Hematopoietic multipotent progenitor cell treated with erythropoietin and hydrocortisone succinate and interleukin-3 and kit ligand, for 8 days (in vitro differentiated cells): ENCODE measurements around the gene IQCH.
"Not testable (repeated sequence)": the region's sequence is repeated elsewhere in the genome, so short reads cannot be mapped to it uniquely, and the experiment has no call there.

Source experiments
- DNase-seq: peaks from one replicate; pipeline ENCODE4 v3.0.0-alpha.2; 2015

Gene IQCH

DNA sequence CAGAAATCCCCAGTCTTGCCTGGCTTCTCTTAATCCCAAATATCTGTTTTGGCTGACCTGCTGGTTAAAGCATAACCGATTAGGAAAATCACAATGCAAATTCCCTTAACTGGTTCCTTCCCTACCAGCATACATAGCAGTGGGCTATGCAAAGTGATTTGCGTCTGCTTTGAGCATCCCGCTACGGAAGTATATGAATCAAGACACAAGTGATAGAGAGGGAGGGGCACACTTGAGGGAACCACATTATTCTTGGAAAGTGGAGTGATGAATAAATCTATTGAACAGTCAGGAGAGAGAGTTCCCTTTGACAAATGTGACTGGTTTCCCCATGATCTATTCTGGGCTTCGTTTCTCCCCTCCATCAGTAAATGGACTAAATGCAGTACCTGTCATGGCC, 146.8 kb downstream of the IQCH start:
- DNase-seq, result no peak

DNA sequence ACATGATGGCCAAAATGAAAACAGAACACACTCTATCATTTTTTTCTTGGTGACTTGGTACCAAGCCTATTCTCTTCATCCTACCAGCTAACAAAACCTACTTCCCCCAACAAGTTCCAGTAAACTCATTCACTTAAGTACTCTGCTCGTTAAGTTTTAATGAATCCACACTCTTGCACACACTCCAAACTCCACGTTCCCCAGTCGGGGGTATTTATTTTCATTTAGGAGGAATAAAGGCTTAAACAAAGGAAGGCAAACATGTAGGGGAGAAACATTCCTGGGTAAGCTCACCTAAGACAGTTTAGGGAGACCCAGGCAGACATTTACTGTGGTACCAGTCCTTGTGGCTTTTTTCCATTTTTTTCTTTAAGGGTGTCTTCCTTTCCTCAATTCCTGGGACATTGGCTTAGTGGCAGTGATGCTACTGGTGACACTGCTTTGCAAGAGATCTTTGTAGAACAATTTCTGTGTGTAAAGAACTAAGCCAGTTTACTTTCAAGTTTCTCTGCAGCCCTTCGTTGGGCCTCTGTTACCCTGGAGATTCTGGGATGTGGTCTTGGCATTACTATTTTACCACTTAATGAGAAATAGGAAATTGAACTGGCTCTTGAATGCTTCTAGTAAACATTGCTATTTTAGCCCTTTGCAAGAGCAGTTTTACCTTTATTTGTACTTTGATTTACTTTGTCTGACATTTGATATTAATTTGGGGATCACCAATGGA, 149.0 kb downstream of the IQCH start:
- DNase-seq, result no peak

DNA sequence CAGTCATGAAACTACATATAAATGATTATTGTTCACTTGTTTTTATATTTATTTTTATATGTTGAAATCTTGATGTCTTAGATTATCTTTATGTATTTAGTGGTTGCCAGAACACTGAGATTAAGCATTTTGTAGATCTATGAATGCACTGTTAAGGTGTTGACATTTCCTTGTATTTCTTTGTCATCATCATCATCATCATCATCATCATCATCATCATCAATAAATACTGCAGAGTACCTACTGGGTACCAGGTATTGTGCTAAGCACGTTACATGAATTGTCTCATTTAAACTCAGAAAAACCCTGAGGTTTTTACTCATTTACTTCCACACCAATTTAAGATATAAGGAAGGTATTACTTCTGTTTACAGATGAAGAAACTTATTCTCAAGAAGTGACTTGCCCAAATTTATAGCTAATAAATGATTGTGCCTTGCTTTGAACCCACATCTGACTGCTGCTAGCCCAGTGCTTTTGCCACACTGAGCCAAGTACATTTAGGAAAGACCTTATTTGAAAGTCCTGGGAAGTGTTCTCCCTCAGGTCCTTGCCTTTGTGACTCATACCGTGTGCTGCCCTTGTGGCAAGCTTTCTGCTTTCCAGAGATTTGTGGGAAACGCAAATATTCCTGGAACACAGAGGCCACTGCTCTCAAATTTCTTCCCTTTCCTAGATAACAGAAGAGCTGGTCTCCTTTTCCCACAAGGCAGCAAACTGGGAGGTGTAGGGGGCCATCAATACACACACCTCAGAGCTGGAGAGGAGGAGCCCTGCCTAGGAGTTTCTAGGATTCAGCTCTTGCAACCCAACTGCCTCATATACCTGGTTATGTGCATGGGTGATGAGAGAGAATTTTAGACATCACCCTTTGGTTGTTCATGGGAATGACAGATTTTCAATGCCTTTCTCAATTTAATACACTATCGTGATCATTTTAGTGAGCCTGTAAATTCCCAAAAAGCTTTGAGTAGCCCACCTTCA, 150.9 kb downstream of the IQCH start:
- DNase-seq, result no peak

DNA sequence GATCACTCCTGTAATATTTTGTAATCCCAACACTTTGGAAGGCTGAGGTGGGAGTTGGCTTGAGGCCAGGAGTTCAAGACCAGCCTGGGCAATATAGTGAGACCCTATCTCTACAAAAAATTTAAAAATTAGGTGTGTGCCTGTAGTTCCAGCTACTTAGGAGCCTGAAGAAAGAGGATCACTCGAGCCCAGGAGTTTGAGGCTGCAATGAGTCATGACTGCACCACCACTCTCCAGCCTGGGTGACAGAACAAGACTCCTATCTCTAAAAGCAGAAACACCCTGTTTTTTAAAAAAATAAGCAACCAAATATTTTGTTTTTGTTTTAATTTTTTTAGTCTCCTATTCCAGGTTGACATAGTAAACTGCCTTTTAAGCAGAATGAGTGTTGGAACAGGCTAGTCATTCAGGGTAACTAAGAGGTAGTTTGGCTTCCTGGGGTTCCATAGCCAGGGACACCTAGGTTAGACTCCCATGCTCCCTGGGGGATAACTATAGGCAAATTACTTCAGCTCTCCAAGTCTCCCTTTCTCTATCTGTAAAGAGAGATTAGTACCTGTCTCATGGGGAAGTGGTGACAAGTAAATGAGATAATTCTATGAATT, 151.8 kb downstream of the IQCH start:
- no peak for DNase-seq

DNA sequence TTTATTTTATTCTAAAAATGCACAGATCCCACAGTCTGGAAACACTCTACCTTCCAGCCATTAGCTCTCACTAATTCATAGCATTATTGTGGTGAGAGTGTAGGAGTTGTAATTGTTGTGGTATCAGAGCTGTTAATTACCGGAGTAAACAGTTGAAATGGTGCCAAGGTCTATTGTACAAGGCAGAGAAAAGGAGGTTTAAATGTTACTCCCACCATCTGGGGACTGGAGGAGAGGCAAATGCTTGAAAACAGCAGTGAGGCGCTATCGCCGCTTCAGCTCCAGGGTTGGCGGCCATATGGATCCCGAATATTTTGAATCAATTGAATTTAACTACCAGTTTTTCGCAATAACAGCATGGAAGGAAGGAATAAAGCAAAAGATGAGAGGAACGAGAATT, 153.2 kb downstream of the IQCH start:
- no peak for DNase-seq

DNA sequence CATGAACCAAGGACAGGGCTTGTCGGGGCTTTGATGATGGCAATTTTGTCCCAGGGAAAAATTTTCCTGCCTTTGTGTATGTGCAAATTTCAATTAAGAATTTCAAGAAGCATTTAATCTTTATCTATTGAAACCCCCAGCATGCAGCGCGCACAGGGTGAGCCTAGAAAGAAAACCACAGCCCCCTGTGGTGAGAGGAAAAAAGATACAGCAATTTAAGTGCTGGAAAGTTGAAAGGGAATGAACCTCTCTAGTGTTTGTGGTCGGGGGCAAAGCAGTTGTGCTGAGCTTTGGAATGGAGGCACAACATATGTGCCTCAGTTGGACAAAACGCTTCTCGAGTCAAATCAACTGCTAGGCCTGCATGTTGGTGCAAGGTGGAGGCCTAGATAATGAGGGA, 154.6 kb downstream of the IQCH start:
- DNase-seq, result no peak

DNA sequence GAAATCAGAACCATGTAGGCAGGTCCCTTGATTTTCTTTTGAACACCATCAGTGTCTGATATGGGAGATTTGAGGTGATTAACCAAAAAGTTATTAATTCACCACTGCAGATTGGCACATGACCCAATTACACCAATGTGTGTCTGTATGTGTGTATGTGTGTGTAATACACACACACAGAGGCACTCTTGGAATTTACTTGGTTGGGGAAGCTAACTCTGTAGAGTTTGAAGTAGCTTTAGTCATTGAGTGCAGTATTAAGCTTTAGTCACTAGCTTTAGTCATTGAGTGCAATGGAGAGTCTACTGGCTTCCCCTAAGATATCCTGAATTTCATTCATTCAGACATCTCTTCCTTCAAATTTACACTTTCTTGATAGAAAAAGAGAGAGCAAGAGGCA, 156.9 kb downstream of the IQCH start:
- no peak for DNase-seq

DNA sequence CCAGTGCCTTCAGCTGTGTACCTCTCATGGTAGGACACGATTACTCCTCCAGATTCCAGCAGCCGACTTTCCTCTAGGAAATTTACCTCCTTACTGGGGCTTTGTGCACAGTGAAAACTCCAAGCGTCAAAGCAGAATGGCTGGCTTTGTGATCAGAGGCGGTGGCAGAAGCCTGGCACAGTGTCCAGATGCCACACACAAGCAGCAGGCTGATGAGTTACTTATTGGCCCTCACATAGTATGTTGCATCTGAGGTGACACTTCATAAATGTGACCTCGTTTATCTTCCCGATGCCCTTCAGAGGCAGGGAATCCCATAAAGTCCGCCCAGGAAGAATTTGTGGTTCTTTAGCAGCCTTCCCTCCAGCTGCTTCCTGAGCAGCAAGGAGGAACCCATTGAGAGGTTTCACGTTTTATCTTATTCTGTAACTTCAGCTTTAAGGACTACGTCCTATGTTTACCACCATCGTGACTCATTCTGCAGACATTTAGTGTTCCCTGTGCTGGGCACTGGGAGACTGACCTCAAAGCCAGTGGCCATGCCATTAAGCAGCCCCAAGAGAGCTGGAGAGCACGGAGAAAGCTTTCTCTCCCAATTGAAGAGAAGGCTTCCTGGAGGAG, 159.3 kb downstream of the IQCH start:
- DNase-seq, result no peak

DNA sequence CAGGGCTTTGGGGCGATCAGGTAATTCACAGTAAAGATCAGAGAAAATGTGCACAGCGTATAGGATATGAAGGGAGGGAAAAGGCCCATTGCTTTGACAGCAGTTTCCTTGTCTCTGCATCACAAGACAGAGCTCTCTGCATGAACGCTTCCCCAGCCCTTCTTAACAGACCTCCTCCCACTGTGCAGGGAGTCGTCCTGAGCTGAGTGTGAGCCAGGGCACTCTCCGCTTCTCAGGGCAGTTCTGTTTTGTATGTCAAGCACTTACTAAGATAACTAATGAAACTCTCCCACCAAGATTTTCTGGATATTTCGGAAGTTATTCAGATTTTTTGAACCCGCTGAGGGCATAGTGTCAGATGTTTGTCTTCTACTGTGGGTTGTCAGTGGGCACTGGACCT, 160.6 kb downstream of the IQCH start:
- DNase-seq, result no peak

DNA sequence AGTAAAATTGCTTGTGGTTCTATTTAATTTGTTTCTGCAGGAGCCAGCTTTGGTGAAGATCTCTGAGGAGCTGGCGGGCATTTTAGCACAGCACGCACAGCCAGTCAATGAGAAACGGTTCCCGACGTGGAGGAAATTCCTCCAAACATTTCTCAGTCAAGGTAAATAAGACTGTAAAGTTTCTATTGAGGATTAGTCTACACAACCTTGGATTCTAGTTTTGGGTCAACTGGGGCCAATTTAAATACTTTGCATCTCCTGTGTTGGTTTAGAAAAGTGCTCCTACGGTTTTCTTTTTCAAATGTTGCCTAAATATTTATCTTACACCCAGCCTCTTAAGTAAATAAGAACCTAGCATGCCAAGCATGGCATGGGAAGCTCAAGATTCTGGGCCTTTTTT, 162.3 kb downstream of the IQCH start:
- no peak for DNase-seq

DNA sequence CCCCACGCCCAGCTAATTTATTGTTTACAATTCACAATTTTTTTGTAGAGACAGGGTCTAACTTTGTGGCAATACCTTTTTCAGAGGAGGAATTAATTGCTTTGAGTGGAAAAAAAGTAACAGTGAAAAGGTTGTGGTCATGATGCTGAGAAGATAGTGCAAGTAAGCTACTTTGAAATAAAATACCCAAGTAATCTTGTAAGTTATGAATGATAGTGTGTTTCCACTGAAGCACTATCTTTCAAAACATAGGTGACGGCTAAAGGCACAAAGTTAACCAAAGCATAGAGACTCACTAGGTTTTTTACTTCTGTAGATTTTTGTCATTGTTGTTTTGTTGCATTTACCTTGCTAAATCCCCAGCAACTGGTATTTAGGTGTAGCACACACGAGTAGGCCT, 165.1 kb downstream of the IQCH start:
- no peak for DNase-seq

DNA sequence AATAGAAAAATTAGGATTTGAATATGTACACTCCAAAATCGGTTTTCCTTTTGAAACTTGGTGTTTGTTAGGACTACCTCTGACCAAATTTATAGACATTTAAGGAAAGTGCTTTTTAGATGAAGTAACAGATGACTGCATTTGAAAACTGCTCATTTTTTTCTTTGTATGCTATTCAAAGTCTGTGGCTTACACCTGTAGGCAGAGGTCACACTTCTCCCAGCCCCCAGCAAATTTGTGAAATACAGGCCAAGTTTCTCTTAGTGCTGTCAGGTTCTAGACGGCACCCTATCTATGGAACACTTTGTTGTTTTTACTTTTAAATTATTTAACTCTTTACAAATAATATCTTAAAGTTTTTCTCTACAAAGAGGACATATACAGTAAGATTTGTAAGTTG, 165.6 kb downstream of the IQCH start:
- DNase-seq, result no peak

DNA sequence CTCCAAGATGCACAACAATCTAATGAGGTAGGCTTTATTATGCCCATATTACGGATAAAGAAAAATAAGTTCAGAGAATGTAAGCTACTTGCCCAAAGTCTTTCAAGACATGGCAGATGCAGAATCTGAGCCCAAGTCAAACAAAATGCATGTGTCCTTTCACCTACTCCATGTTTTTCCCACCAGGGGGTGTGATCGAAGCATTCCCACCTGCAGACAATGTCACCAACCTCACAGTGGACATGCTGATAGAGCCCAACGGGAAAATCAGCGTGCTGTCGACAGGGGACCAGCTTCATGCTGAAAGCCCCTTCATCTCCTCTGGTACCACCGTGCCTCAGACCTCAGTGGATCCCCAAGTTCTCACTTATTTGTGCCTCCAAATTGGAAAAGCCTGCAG, 166.5 kb downstream of the IQCH start:
- no peak for DNase-seq

DNA sequence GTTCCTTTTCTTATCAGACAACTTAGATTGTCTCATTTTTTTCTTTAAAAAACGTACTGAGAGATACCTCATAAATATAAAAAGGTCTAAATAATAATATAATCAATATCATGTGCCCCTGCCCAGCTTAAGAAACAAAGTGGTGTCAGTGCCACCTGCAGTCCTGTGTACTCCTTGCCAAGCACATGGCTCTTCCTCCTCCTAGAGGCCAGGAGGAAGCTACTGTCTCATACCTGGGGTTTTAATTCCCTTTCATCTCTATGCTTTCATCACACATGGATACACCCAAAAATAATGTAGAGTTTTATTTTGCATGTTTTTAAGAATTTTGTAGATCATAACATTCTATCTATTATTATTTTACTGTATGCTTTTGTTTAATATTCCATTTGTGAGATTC, 167.7 kb downstream of the IQCH start:
- no peak for DNase-seq

DNA sequence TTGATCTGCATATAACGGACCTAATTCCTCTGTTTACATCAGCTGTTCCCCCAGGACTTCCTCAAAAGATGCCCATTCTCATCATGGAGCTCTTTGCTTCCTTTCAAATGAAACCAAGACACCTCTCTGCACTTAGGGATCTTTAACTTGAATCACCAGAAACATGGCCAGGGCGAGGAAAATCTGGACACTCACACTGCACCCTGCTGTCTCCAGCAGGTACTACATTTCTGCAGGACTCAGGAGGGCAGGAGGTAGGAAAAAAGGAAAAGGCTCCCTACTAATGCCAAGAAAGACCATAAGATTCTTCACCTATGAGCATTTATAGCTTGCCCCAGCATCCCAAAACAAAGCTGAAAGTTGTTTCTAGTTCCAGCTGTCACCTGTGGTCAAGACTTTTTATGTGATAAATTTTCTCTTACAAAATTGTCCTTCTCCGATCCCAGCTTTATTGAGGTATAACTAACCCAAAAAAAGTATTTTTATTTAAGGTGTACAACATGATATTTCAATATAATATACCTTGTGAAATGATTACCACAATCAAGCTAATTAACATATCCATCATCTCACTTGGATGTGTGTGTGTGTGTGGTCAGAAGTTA, 179.0 kb downstream of the IQCH start:
- DNase-seq, result peak; percentile 35

DNA sequence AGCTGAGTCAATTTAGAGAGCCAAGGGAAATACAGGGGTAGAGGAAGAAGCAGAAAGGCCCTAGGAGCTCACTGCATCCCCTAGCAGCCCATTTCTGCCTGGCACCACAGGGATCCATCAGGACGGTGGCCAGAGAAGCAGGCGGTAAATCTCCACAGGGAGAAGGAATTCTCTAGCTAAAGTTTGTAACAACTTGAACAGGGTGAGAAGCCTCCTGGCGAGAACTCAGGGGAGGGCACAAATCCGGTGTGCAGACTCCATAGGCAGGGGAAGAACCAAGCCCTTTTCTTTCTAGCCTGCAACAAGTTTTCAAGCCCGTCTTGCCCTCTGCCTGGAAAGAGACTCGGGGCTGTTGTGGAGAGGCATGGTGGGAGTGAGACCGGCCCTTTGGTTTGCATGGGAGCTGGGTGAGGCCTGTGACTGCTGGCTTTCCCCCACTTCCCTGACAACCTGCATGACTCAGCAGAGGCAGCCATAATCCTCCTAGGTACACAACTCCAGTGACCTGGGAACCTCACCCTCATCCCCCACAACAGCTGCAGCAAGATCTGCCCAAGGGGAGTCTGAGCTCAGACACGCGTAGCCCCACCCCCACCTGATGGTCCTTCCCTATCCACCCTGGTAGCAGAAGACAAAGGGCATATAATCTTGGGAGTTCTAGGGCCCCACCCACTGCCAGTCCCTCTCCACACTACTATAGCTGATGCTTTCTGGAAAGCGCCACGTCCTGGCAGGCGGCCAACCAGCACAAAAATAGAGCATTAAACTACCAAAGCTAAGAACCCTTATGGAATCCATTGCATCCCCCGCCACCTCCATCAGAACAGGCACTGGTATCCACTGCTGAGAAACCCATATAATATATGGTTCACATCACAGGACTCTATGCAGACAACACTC, 182.0 kb downstream of the IQCH start:
- not testable (repeated sequence) for DNase-seq

DNA sequence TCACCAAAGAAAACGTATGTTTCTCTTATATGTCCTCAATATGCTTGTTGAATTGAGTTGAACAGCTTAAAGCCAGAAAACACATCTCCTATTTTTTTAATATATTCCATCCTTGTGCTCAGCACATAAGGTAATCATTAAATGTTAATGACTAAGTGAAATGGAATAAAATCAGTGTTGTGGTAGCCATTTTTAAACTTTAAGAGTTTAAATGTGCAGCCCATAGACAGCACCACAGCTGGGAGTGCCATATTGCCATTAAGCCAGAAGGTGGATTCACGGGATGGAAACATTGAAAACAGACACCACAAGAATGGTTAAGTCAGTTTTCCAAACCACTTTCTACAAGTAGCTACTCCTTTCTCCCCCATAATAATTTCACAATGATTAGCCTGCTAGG, 189.5 kb downstream of the IQCH start:
- DNase-seq, result no peak

DNA sequence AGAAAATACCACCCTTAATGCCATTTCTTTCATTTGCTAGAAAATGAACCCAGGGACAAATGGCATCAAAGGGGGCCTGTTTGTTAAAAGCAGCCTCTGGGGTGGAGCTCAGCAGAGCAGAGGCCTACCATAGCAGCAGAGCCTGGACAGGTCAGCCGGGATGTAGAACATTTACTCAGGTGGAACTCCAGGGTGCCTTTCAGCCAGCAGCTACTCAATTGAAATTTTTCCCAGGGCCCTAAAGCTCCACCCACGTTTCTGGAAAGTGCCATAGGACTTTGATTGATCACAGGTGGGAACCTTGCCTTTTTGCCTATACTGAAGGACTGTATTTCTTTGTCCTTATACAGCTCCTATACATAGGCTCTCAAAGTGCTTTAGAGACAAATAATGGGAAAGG, 191.9 kb downstream of the IQCH start:
- DNase-seq, result no peak

DNA sequence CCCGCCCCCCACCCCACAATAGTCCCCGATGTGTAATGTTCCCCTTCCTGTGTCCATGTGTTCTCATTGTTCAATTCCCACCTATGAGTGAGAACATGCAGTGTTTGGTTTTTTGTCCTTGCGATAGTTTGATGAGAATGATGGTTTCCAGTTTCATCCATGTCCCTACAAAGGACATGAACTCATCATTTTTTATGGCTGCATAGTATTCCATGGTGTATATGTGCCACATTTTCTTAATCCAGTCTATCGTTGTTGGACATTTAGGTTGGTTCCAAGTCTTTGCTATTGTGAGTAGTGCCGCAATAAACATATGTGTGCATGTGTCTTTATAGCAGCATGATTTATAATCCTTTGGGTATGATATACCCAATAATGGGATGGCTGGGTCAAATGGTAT, 193.8 kb downstream of the IQCH start:
- DNase-seq, result not testable (repeated sequence)

DNA sequence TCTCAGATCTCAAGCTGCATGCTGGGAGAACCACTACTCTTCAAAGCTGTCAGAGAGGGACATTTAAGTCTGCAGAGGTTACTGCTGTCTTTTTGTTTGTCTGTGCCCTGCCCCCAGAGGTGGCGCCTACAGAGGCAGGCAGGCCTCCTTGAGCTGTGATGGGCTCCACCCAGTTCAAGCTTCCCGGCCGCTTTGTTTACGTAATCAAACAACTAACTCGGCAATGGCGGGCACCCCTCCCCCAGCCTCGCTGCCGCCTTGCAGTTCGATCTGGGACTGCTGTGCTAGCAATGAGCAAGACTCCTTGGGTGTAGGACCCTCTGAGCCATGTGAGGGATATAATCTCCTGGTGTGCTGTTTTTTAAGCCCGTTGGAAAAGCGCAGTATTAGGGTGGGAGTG, 199.1 kb downstream of the IQCH start:
- DNase-seq, result not testable (repeated sequence)

DNA sequence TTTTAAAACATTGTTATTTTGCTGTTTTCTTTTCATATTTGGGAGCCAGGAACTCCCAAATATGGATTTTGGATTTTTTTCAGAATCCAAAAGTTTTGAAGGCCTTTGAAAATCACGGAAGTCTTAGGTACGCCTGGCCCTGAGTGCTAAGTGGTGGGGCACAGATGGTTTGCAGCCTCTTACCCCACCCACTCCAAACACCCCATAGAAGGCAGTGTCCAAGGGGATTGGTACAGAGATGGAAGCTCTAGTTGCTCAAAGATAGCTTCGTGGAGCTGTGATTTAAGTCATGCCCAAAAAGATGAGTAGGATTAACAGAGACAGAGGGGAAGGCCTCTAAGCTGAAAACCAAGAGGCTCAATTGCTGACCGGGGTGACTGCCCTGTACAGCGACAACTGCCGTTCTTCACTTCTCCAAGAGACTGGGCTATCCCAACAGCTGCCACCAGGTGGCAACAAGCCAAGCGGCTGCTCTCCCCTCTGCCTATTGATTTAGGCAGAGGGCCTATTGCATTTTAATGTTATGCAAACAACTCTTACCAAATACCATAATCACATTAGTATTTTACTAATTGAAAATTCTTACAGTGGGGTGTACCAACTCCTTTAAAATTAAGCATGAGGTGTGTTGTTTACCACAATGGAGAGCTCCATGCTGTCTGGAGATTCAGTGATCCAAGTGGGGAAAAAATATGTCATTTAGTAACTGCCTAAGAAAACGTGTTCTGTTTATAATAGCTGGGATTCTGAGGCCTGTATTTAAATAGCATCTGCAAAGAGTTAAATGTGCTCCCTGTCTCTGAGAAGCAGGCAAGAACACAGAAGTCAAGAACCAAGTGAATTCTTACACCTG, 202.3 kb downstream of the IQCH start:
- DNase-seq, result peak; percentile 77
